B cell (primary cell): ENCODE results near the gene GEMIN7.

Experiments
- EZH2 ChIP-seq: IDR thresholded peaks from 2 replicates; pipeline ENCODE4 v1.6.1; 2012; ENCODE audit warnings: borderline replicate concordance, low read depth, mild to moderate bottlenecking, moderate library complexity, low read length; ENCODE audit not compliant: insufficient read depth, poor library complexity, severe bottlenecking
- TF ChIP-seq, protein P1 (sequence below): fragments of 200-600 bp; IDR thresholded peaks from one replicate; pipeline ENCODE4 v1.8.0; 2022; ENCODE audit warnings: antibody characterized with exemption, mild to moderate bottlenecking

- TF ChIP-seq, protein P1, sequence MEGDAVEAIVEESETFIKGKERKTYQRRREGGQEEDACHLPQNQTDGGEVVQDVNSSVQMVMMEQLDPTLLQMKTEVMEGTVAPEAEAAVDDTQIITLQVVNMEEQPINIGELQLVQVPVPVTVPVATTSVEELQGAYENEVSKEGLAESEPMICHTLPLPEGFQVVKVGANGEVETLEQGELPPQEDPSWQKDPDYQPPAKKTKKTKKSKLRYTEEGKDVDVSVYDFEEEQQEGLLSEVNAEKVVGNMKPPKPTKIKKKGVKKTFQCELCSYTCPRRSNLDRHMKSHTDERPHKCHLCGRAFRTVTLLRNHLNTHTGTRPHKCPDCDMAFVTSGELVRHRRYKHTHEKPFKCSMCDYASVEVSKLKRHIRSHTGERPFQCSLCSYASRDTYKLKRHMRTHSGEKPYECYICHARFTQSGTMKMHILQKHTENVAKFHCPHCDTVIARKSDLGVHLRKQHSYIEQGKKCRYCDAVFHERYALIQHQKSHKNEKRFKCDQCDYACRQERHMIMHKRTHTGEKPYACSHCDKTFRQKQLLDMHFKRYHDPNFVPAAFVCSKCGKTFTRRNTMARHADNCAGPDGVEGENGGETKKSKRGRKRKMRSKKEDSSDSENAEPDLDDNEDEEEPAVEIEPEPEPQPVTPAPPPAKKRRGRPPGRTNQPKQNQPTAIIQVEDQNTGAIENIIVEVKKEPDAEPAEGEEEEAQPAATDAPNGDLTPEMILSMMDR = no peak
- no peak for TF ChIP-seq EZH2
Observed at GRCh38 chr19:45100201-45100600, 21.1 kb downstream of the GEMIN7 start.
